GM18520 (cell line): ENCODE data around the gene ACSS1.
A peak's percentile ranks its signal among the peaks of the same experiment; 100 is the strongest.

ENCODE experiments used
- ATAC-seq: cut with Tn5 transposase; IDR thresholded peaks from one replicate; pipeline ENCODE4 v1.9.1; 2021; ENCODE audit not compliant: unreplicated experiment

ACSS1 gene

DNA sequence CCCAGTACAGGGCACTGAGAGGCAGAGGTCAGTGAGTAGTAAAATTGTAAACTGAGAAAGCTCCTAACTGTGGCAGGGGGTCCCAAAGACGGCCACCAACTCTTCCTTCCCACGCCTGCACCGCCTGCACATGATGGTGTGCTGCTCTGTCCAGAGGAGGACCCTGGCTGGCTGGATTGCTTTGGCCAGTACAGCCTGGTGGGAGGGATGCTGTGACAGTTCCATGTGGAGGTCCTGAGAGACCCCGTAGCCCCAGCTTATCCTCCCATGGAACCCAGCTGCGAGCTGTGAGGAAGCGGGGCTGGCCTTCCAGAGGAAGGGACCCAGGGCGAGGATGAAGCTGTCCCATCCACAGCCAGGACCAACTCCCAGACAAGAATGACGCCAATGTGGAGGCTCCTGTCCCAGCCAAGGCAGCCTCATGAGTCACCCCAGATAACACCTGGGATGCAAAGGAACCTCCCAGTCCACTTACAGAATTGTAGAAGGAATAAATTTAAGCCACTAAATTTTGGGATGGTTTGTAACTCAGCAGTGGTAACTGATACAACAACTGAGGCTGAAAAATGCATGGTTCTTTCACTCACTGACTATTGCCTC, 2.0 kb upstream of the ACSS1 start:
- ATAC-seq = no peak

DNA sequence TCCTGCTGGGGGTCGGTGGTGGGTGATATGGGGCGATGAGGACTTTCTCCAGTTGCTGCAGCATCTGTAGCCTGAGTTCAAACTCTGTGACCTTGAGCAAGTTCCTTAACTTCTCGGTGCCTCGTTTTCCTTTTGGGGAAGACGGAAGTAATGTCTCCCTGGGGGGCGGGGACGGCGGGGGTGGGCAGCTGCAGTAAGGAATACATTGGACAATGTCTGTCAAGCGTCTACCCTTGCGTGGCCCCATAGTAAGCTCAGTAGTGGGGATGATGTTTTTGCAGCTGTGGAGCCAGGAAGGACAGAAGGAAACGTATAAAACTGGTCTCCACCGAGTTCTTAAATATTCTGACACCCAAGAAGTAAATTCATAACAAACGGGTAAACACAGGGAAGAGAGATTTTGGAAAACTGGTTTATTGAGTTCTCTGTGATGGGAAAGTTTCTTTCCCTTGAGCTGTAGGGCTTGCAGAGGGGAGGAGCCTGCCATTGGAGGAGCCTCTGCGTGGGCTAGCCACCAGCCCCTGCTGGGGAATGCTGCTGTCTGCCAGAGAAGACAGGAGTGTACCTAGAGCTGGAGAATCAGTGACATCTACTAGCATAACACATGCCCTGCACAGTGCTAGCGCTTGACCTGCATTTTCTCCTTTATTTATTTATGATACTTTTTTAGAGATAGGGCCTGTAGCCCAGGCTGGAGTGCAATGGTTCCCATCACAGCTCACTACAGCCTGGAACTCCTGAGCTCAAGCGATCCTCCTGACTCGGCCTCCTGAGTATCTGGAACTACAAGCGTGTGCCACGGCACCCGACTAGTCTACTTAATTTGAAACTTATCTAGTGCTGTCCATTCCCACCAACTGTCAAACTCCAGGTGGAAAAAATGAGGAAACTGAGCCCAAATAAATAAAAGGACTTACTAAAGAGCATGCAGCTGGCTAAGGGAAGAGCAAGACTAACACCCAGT, 1.2 kb upstream of the ACSS1 start:
- no peak for ATAC-seq

GRCh38 chr20:25057234-25058050, 497 bp downstream of the ACSS1 start:
- peak; percentile 27 for ATAC-seq

GRCh38 chr20:25056690-25057233, 1.2 kb downstream of the ACSS1 start:
- ATAC-seq = no peak

DNA sequence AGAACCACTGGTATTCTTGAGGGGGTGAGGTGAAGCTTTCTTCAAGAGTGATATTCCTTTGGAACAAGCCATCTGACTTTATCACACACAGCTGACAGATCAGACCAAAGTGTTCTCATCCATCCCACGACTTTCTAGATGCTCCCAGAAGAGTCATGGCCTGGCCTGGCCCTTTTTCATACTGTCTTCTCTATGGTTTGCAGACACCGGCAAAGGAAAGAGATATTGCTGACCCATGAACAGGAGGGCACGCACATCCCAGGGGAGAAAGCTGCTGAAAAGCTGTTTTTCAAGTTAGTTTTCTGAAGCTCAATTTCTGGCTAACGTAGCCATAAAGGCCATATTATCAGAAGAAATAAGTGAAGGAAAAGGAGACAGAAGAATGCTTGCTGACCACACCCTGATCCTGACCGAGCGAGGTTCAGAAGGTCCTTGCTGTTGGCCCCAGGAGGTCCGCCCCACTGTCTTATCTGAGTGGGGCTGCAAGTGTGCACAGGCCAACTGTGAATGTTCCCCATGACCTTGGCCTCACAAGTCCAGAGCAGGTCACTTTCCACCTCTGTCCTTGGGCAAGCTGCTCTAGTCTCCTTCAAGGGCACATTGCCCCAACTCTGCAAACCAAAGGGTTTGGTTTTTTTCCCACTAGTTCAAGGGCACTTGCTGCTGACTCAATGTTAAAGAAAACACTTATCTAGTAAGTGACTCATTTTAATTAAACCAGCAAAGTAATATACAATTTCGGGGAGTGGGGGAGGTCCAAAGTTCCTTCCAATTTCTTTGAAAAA, 2.0 kb downstream of the ACSS1 start:
- ATAC-seq = no peak

- ATAC-seq = no peak
These were observed 2.8 kb downstream of the ACSS1 start for GRCh38 chr20:25054995-25055629.

GRCh38 chr20:25054096-25054820, 3.7 kb downstream of the ACSS1 start:
- no peak for ATAC-seq

GRCh38 chr20:25053255-25054031, 4.5 kb downstream of the ACSS1 start:
- ATAC-seq = no peak

- ATAC-seq = peak; percentile 35
These were observed 5.4 kb downstream of the ACSS1 start for GRCh38 chr20:25052255-25053194.

DNA sequence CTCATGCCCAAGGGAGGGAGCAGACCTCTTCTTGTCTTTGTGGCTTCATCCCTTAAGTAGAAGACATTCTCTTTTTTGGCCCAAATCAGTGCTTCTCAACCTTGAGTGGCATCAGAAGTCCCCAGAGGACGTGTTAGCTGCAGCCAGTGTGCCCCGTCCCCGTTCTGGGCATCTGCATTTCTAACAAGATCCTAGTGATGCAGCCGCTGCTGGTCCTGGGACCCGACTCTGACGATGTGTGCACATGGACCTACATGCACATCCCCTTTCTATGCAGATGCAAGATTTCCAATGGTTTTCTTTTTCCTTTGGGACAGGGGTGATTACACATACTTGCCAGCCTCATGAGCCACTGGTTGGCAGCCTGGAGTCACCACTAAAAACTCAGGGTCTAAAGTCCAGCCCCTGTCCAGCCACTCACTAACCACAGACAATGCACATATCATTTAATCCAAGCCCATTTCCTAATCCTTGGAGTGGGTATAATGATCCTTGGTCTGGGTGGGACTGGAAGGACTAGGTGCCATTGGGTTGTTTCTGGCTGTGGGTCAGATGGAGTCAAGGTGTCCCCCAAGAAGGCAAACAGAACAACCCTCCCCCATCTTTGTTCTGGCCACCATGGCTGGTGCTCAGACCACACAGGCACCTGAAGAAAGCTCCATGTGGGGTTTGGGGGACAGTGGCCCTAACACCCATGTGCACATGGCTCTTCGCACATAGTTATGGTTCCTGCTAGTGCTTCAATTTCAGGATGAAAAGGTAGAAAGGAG, 6.4 kb downstream of the ACSS1 start:
- ATAC-seq = no peak

- ATAC-seq = no peak
These were observed 7.2 kb downstream of the ACSS1 start for GRCh38 chr20:25050501-25051350.

DNA sequence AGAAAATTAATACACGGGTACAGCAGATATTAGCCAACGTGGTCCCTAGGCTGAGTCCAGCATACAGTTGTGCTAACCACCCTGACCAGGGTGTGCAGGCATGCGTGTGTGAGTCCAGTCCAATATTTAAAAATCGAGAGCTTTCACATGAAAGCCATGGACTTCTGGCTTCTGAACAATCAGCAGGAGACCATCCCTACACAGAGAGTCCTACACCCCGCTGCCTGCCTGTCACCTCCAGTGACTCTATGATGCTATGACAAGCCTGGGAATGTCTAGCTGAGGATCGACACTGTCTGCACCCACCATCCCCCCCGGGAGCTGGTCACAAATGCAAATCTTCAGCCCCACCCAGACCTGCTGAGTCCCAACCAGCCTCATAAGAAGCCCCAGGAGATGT, 7.9 kb downstream of the ACSS1 start:
- no peak for ATAC-seq

DNA sequence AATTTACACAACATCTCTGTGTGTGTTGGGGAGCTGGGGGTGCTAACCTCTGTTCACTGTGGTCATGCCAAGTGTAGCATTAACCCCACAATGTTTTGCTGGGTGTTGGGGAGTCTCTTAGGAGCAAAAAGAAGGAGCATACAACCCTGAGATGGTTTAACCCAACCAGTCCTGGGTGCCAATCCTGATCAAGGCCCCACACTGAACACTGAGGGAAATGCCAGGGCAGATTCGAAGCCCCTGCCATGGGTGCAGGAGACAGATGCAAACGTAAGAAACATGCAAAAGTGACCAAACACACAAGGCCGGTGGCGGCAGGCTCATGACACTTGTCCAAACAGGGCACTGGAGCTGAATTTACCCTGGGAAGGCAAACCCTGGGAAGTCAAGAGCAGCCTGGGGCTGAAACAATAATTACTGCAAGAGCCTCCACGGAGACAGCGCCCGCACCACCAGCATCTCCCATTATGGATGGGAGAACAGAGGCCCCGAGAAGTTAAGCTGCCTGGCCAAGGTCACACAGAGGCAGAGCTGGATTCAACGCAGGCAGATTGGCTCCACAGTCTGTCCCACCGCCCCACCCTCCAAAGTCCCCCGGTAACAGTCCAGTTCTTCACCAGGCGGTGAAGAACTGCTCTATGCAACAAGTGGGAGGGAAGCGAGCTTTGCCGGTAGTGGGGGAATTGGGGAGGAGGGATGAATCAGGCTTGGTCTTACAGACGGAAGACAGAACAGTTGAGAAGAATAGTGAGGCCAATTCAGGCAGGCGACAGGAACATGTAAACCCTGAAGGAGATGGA, 8.5 kb downstream of the ACSS1 start:
- no peak for ATAC-seq

- no peak for ATAC-seq
These were observed 9.4 kb downstream of the ACSS1 start for GRCh38 chr20:25048519-25048952.

GRCh38 chr20:25047766-25048165, 10.2 kb downstream of the ACSS1 start:
- no peak for ATAC-seq
